GM21526 (cell line): ENCODE data around the gene SHISA6.

Source experiments
- ATAC-seq: cut with Tn5 transposase; IDR thresholded peaks from one replicate; pipeline ENCODE4 v1.9.1; 2021; ENCODE audit warnings: moderate library complexity; ENCODE audit not compliant: unreplicated experiment, low FRiP score

The SHISA6 gene

GRCh38 chr17:11264183-11264871, 23.3 kb downstream of the SHISA6 start:
- ATAC-seq, result no peak

GRCh38 chr17:11267999-11268575, 27.1 kb downstream of the SHISA6 start:
- ATAC-seq, result no peak

GRCh38 chr17:11269210-11269609, 28.2 kb downstream of the SHISA6 start:
- no peak for ATAC-seq

- ATAC-seq, result no peak
Observed at GRCh38 chr17:11272191-11272590, 31.2 kb downstream of the SHISA6 start.

GRCh38 chr17:11273596-11273995, 32.6 kb downstream of the SHISA6 start:
- ATAC-seq, result no peak

- ATAC-seq, result no peak
Observed at GRCh38 chr17:11274106-11274505, 33.1 kb downstream of the SHISA6 start.

- ATAC-seq, result no peak
Observed at GRCh38 chr17:11276486-11276885, 35.5 kb downstream of the SHISA6 start.

GRCh38 chr17:11278186-11278991, 37.4 kb downstream of the SHISA6 start:
- ATAC-seq, result no peak

GRCh38 chr17:11278992-11279270, 37.9 kb downstream of the SHISA6 start:
- no peak for ATAC-seq

- no peak for ATAC-seq
Observed at GRCh38 chr17:11279776-11280344, 38.8 kb downstream of the SHISA6 start.

GRCh38 chr17:11282586-11282985, 41.6 kb downstream of the SHISA6 start:
- no peak for ATAC-seq

- ATAC-seq, result no peak
Observed at GRCh38 chr17:11284811-11285210, 43.8 kb downstream of the SHISA6 start.

GRCh38 chr17:11285946-11286345, 44.9 kb downstream of the SHISA6 start:
- ATAC-seq, result no peak

- no peak for ATAC-seq
Observed at GRCh38 chr17:11287791-11288190, 46.8 kb downstream of the SHISA6 start.

- ATAC-seq, result no peak
Observed at GRCh38 chr17:11290814-11291213, 49.8 kb downstream of the SHISA6 start.

GRCh38 chr17:11292491-11292890, 51.5 kb downstream of the SHISA6 start:
- ATAC-seq, result no peak

- no peak for ATAC-seq
Observed at GRCh38 chr17:11293480-11293879, 52.5 kb downstream of the SHISA6 start.

GRCh38 chr17:11294826-11295225, 53.8 kb downstream of the SHISA6 start:
- no peak for ATAC-seq

GRCh38 chr17:11296994-11297393, 56.0 kb downstream of the SHISA6 start:
- ATAC-seq, result no peak

- ATAC-seq, result no peak
Observed at GRCh38 chr17:11298401-11298800, 57.4 kb downstream of the SHISA6 start.

GRCh38 chr17:11300201-11300600, 59.2 kb downstream of the SHISA6 start:
- no peak for ATAC-seq

- no peak for ATAC-seq
Observed at GRCh38 chr17:11300738-11301137, 59.7 kb downstream of the SHISA6 start.
